HepG2 (cell line): ENCODE data around the gene LTBR.

Experiments used
- CBFB ChIP-seq: sonication (generic); formaldehyde crosslinking; IDR thresholded peaks from 2 replicates; pipeline ENCODE4 v1.4.0; 2020; ENCODE audit warnings: missing genetic modification reagents
- CTCF ChIP-seq: sonication (generic); formaldehyde crosslinking; IDR thresholded peaks from 2 replicates; pipeline ENCODE4 v1.5.0; 2020; ENCODE audit warnings: mild to moderate bottlenecking, missing genetic modification reagents, moderate library complexity
- POLR2A ChIP-seq, 2 experiments: IDR thresholded peaks; 2 replicates each; pipeline ENCODE4 v1.6.1; 2011; ENCODE audit warnings: low read depth in 2 of 2, low read length in 2 of 2, mild to moderate bottlenecking in 1 of 2, moderate library complexity in 1 of 2; ENCODE audit not compliant: insufficient read depth in 1 of 2
- REST ChIP-seq, 2 experiments: IDR thresholded peaks; 2 replicates each; pipeline ENCODE4 v1.6.1; 2011 to 2012; ENCODE audit warnings: low read length in 2 of 2, borderline replicate concordance in 1 of 2, low read depth in 1 of 2, mild to moderate bottlenecking in 1 of 2, moderate library complexity in 1 of 2
- ZKSCAN1 ChIP-seq: fragments of 150-350 bp; IDR thresholded peaks from 2 replicates; pipeline ENCODE4 v1.6.1; 2014; ENCODE audit warnings: low read length

- TF ChIP-seq CTCF (CRISPR knock-in tag), result no peak
- no peak for TF ChIP-seq ZKSCAN1
- no peak for TF ChIP-seq CBFB (CRISPR knock-in tag)
- TF ChIP-seq POLR2A (IDR thresholded peaks at IDR 0.05; ENCODE audit: insufficient read depth in 1 of 2, low read depth in 2 of 2, low read length in 2 of 2), result no peak
- no peak for TF ChIP-seq REST (IDR thresholded peaks at IDR 0.05; ENCODE audit: borderline replicate concordance in 1 of 2, low read depth in 1 of 2, low read length in 2 of 2)
Measured at GRCh38 chr12:6343518-6343917, 40.4 kb upstream of the LTBR start.
